ENCODE results near the gene ZNF630. TPM values are rescaled to one million over a fixed set of nuclear protein-coding genes. Genes with fewer than 3 reads are reported as not detected.
"Not testable (repeated sequence)": the region's sequence is repeated elsewhere in the genome, so short reads cannot be mapped to it uniquely, and the experiment has no call there.

The ZNF630 gene
- total RNA-seq, result 1.5 and 3.1 TPM in 2 replicates

DNA sequence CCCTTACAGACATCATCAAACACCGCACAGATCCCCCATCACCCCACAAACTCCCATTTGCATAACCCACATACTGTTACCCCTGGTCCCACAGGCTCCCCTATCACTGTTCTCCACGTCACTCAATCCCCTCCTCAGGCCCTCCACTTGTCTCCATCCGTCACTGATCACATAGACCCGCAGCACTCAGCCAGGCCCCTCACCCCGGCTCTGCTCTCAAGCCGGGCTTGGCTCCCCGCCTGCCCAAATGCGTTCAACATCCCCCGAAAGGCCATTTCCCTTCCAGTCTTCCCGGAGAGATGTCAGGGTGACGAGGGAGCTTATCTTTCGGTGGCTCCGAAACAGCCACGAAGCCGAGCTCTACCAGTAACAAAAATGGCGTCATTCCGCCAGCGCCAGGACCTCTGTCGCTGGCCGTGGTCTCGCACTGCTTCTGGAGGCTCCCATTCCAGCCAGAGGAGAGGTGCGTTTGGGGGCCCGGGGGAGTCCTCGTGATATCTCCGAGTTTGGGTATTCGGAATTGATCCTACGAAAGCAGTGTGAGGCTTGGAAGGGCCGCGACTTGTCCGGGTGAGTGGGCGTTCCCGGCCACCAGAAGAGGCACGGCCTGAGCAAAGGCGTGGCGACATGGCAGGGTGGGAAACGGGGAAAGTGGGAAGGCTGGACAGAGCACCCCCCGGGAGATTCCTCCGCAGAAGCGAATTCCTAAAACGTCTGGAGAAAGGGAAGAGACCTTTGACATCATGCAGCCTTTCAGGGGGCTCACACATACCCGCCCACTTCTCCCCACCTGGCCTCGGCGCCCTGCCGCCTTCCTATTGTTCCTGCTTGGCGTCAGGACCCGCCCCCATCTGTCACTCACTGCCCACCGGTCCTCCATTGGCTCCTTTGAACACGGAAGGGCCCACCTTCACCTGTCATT lies at the start of gene ZNF630:
Gene ZNF630 (minus strand): TSS at position 577 of the 922 bp plus-strand sequence. CDS start 4,754 bp downstream, outside the sequence.
- TF ChIP-seq, protein P1, sequence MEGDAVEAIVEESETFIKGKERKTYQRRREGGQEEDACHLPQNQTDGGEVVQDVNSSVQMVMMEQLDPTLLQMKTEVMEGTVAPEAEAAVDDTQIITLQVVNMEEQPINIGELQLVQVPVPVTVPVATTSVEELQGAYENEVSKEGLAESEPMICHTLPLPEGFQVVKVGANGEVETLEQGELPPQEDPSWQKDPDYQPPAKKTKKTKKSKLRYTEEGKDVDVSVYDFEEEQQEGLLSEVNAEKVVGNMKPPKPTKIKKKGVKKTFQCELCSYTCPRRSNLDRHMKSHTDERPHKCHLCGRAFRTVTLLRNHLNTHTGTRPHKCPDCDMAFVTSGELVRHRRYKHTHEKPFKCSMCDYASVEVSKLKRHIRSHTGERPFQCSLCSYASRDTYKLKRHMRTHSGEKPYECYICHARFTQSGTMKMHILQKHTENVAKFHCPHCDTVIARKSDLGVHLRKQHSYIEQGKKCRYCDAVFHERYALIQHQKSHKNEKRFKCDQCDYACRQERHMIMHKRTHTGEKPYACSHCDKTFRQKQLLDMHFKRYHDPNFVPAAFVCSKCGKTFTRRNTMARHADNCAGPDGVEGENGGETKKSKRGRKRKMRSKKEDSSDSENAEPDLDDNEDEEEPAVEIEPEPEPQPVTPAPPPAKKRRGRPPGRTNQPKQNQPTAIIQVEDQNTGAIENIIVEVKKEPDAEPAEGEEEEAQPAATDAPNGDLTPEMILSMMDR (conservative IDR thresholded peaks at IDR 0.05; ENCODE audit: low read depth, low read length), result no peak
- H3K4me3 ChIP-seq (ENCODE audit: low read depth, low read length), result peak within 1 kb of the TSS; percentile 77
- no peak for DNase-seq (ENCODE audit: low read depth)

GRCh38 chrX:48107717-48108116 lies 36.3 kb upstream of the ZNF630 start:
- no peak overlapping the region for H3K4me3 ChIP-seq (ENCODE audit: low read depth, low read length)
- no peak for DNase-seq (ENCODE audit: low read depth)

GRCh38 chrX:48102874-48103374 lies 31.5 kb upstream of the ZNF630 start:
- no peak for DNase-seq (ENCODE audit: low read depth)
- TF ChIP-seq, protein P1 (conservative IDR thresholded peaks at IDR 0.05; ENCODE audit: low read depth, low read length), result no peak
- H3K4me3 ChIP-seq (ENCODE audit: low read depth, low read length), result no peak overlapping the region

More at GRCh38 chrX:48107717-48108116, 36.3 kb upstream of the ZNF630 start:
- TF ChIP-seq, protein P1 (conservative IDR thresholded peaks at IDR 0.05; ENCODE audit: low read depth, low read length), result no peak

- DNase-seq (ENCODE audit: low read depth), result no peak
- TF ChIP-seq, protein P1 (conservative IDR thresholded peaks at IDR 0.05; ENCODE audit: low read depth, low read length), result no peak
Observed at GRCh38 chrX:48101443-48101842, 30.0 kb upstream of the ZNF630 start.

GRCh38 chrX:48092558-48092957 lies 21.1 kb upstream of the ZNF630 start:
- not testable (repeated sequence) for H3K4me3 ChIP-seq (ENCODE audit: low read depth, low read length); DNase-seq (ENCODE audit: low read depth)

More at GRCh38 chrX:48101443-48101842, 30.0 kb upstream of the ZNF630 start:
- H3K4me3 ChIP-seq (ENCODE audit: low read depth, low read length), result no peak overlapping the region

DNA sequence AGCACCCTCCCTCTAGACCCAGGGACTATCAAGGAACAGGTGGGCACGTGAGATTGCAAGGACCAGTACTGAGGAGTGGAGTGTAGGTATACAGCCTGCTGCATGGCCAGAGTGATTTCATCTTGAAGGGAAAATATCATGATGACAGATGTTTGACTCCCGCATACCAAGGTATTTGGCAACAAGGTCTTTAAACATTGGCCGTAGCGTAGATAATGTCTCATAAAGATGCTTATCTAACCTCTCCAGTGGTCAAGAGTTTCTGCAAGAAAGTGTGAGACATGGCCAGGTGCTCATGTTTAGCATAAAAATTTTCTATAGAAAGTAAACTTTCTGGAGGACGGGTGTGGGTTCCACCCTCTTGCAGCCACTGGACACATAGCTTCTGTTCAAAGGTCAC lies 18.7 kb upstream of the ZNF630 start:
- TF ChIP-seq, protein P1 (conservative IDR thresholded peaks at IDR 0.05; ENCODE audit: low read depth, low read length), result no peak
- no peak for DNase-seq (ENCODE audit: low read depth)
- H3K4me3 ChIP-seq (ENCODE audit: low read depth, low read length), result no peak overlapping the region

DNA sequence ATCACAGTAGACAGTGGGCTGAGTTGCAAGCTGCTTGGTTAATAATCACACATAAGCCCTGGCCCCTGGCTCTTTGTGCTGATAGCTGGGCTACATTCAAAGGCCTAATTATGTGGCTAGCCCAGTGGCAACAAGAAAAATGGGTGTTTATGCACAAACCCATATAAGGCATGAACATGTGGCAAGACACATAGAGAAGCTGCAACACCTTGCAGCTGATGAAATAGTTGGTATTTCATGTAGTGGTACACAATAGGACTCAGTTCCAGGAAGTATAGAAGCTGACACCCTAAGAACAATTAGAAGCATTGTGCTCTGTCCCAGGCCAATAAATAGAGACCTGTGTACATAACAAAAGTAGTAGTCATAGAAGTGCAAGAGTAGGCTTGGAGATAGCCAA lies 14.6 kb upstream of the ZNF630 start:
- no peak overlapping the region for H3K4me3 ChIP-seq (ENCODE audit: low read depth, low read length)
- TF ChIP-seq, protein P1 (conservative IDR thresholded peaks at IDR 0.05; ENCODE audit: low read depth, low read length), result no peak
- no peak for DNase-seq (ENCODE audit: low read depth)
